Neural progenitor cell (in vitro differentiated cells): ENCODE measurements around the gene ATG5.
"Not testable (repeated sequence)": the region's sequence is repeated elsewhere in the genome, so short reads cannot be mapped to it uniquely, and the experiment has no call there.

Source experiments
- EZH2 ChIP-seq: fragments of 200-600 bp; sonication (generic); IDR thresholded peaks from 2 replicates; pipeline ENCODE4 v1.6.1; 2017; ENCODE audit warnings: antibody characterized with exemption, mild to moderate bottlenecking, moderate library complexity
- EZH2phosphoT487 ChIP-seq: fragments of 200-600 bp; sonication (generic); IDR thresholded peaks from 2 replicates; pipeline ENCODE4 v1.6.1; 2017; ENCODE audit warnings: antibody characterized with exemption
- TF ChIP-seq, protein P1 (sequence below): fragments of 200-600 bp; sonication (generic); IDR thresholded peaks from 2 replicates; pipeline ENCODE4 v1.5.1; 2017; ENCODE audit warnings: antibody characterized with exemption, mild to moderate bottlenecking

- TF ChIP-seq, protein P1, sequence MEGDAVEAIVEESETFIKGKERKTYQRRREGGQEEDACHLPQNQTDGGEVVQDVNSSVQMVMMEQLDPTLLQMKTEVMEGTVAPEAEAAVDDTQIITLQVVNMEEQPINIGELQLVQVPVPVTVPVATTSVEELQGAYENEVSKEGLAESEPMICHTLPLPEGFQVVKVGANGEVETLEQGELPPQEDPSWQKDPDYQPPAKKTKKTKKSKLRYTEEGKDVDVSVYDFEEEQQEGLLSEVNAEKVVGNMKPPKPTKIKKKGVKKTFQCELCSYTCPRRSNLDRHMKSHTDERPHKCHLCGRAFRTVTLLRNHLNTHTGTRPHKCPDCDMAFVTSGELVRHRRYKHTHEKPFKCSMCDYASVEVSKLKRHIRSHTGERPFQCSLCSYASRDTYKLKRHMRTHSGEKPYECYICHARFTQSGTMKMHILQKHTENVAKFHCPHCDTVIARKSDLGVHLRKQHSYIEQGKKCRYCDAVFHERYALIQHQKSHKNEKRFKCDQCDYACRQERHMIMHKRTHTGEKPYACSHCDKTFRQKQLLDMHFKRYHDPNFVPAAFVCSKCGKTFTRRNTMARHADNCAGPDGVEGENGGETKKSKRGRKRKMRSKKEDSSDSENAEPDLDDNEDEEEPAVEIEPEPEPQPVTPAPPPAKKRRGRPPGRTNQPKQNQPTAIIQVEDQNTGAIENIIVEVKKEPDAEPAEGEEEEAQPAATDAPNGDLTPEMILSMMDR, result not testable (repeated sequence)
- not testable (repeated sequence) for TF ChIP-seq EZH2, EZH2phosphoT487
These were observed 173.1 kb downstream of the ATG5 start for GRCh38 chr6:106152476-106152875.
